ENCODE results near the gene ZNF467. TPM values are rescaled to one million over a fixed set of nuclear protein-coding genes. Genes with fewer than 3 reads are reported as not detected.

Gene ZNF467
- total RNA-seq, 1 donor from 2014 or later = 1.4 TPM

DNA sequence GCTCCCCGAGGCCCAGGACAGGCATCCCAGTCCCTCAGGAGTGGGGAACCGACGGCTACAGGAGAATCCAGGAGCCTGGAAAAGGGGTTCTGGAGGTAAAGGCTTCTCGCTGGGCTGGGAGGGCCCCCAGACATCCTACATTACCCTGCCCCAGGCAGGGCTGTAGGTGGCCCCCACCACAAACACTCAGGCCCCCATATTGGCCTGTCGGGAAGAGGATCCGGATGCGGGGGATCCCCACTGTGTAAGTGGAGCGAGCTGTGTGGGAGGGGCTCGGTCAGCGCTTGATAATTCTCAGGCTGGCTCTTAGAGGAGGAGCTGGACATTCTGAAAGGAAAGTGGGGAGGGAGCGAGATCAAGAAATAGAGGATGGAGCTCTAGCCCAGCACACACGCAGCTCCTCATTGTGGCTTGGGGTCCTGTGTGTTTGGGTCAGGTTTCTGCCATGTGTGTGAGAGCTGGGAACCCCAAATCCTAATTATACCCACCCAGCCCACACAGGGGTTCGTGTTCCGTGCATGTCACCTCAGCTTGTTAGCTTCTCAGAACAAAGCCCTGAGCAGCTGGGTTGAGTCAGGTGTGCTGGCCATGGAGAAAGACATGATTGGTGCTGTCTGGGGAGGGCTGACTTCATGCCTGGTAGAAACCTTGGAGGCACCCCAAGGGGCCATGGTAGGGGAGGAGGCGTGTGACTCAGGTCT is 49.4 kb downstream of the ZNF467 start:
- DNase-seq = no peak
- Mint-ChIP-seq H3K36me3 (ENCODE audit: unreplicated experiment) (no peaks in the 10 kb centered on the region), H3K4me3 (ENCODE audit: unreplicated experiment) (no peak overlapping the region), H3K9me3 (ENCODE audit: unreplicated experiment) (peaks cover 2% of the 10 kb centered on the region), H3K27me3 (ENCODE audit: unreplicated experiment) (no peaks in the 10 kb centered on the region), H3K27ac (ENCODE audit: unreplicated experiment) (no peak overlapping the region), H3K4me1 (ENCODE audit: low read depth, unreplicated experiment) (peaks cover 11% of the 10 kb centered on the region)
- TF ChIP-seq, protein P1, sequence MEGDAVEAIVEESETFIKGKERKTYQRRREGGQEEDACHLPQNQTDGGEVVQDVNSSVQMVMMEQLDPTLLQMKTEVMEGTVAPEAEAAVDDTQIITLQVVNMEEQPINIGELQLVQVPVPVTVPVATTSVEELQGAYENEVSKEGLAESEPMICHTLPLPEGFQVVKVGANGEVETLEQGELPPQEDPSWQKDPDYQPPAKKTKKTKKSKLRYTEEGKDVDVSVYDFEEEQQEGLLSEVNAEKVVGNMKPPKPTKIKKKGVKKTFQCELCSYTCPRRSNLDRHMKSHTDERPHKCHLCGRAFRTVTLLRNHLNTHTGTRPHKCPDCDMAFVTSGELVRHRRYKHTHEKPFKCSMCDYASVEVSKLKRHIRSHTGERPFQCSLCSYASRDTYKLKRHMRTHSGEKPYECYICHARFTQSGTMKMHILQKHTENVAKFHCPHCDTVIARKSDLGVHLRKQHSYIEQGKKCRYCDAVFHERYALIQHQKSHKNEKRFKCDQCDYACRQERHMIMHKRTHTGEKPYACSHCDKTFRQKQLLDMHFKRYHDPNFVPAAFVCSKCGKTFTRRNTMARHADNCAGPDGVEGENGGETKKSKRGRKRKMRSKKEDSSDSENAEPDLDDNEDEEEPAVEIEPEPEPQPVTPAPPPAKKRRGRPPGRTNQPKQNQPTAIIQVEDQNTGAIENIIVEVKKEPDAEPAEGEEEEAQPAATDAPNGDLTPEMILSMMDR (IDR thresholded peaks at IDR 0.05; ENCODE audit: partially characterized antibody, unreplicated experiment) = no peak

DNA sequence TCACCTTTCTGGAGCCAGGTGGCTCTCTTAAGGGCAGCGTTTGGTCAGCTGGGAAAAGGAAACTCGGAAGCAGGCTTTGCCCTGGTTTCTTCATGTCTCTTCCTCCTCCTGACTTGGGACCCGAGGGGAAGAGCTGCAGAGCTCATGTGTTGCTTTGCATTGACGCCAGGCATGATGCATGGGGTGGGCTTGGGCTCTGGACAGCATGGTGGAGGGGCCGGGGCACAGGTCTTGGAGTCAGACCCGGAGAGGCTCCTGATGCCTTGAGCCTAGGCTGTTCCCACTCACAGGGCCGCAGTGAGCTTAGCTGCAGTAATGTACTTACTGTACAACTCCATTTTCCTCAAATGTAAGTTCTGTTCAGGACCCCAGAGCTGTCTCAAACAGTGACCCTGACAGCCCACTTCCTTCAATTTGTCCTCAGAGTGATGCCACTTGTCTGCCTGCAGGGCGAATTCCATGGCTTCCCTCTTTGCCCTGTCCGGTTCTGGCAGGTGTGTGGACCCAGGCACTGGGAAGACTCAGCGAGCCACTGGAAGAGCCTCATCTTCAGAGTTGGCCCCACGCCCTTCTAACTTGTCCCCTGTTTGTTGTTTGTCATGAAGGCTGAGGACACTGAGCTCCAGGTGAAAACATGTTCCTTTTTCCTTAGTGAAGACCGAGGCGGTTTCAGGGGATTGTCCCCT is 50.2 kb downstream of the ZNF467 start:
- no peak overlapping the region for H3K27ac Mint-ChIP-seq (ENCODE audit: unreplicated experiment)
- no peak overlapping the region for H3K4me3 Mint-ChIP-seq (ENCODE audit: unreplicated experiment)
- no peaks in the 10 kb centered on the region for H3K27me3 Mint-ChIP-seq (ENCODE audit: unreplicated experiment)
- DNase-seq = no peak
- TF ChIP-seq, protein P1 (IDR thresholded peaks at IDR 0.05; ENCODE audit: partially characterized antibody, unreplicated experiment) = no peak
- H3K4me1 Mint-ChIP-seq (ENCODE audit: low read depth, unreplicated experiment) = peaks cover 11% of the 10 kb centered on the region
- peaks cover 2% of the 10 kb centered on the region for H3K9me3 Mint-ChIP-seq (ENCODE audit: unreplicated experiment)
- no peaks in the 10 kb centered on the region for H3K36me3 Mint-ChIP-seq (ENCODE audit: unreplicated experiment)

DNA sequence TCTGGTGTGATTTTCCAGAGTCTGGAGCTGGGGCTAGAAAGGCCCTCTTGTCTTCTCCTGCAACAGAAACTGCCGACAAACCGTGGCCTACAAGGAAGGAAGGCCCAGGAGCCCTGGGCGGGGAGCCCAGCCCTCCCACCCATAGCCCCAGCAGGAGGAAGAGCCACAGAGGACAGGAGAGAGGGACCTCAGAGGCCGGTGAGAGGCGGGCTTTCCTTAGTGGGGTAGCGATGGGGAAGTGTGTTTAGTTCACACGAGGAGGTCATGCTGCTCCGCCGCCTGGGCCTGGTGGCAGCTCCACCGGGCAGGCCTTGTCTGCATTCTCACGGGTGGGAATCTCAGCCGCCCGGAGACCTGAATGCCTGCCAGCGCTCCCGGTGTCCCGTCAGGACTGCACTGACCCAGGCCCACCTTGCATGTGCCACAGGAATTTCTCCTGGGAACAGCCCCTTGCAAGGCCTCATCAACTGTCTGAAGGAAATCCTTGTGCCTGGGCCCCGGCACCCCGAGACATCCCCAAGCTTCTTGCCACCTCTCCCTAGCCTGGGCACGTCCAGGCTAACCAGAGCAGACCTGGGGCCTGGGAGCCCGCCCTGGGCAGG is 50.9 kb downstream of the ZNF467 start:
- H3K27ac Mint-ChIP-seq (ENCODE audit: unreplicated experiment) = no peak overlapping the region
- H3K4me3 Mint-ChIP-seq (ENCODE audit: unreplicated experiment) = no peak overlapping the region
- H3K9me3 Mint-ChIP-seq (ENCODE audit: unreplicated experiment) = peaks cover 2% of the 10 kb centered on the region
- H3K4me1 Mint-ChIP-seq (ENCODE audit: low read depth, unreplicated experiment) = peaks cover 11% of the 10 kb centered on the region
- TF ChIP-seq, protein P1 (IDR thresholded peaks at IDR 0.05; ENCODE audit: partially characterized antibody, unreplicated experiment) = no peak
- H3K36me3 Mint-ChIP-seq (ENCODE audit: unreplicated experiment) = no peaks in the 10 kb centered on the region
- H3K27me3 Mint-ChIP-seq (ENCODE audit: unreplicated experiment) = no peaks in the 10 kb centered on the region
- no peak for DNase-seq

DNA sequence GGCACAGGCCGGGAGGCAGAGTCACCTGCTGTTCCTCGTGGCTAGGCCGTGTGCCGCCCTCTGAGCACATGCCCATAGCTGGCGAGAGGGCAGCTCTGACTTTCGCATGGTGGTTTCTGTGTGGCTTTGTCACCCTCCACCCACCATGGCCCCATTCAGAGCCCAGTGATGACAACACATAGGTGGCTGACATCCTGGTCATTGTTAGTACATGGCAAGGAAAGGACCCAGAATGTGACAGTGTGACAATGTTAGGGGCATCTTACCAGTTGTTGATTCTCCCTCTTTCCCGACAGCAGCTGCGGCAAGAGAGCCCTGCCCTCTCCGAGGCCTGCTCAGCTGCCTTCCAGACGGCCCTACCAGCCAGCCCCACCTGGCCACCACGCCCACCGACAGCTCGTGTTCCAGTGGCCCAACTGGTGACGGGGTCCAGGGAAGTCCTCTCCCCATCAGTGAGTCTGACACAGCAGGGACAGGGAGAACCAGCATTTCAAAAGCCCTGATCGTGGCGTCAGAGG is 52.2 kb downstream of the ZNF467 start:
- no peak for DNase-seq
- H3K9me3 Mint-ChIP-seq (ENCODE audit: unreplicated experiment) = peaks cover 2% of the 10 kb centered on the region
- H3K4me3 Mint-ChIP-seq (ENCODE audit: unreplicated experiment) = no peak overlapping the region
- H3K27ac Mint-ChIP-seq (ENCODE audit: unreplicated experiment) = no peak overlapping the region
- no peaks in the 10 kb centered on the region for H3K27me3 Mint-ChIP-seq (ENCODE audit: unreplicated experiment)
- TF ChIP-seq, protein P1 (IDR thresholded peaks at IDR 0.05; ENCODE audit: partially characterized antibody, unreplicated experiment) = no peak
- no peaks in the 10 kb centered on the region for H3K36me3 Mint-ChIP-seq (ENCODE audit: unreplicated experiment)
- H3K4me1 Mint-ChIP-seq (ENCODE audit: low read depth, unreplicated experiment) = peaks cover 11% of the 10 kb centered on the region
